PC-3 (cell line): Measurements from ENCODE around the gene CTNNBIP1. TPM values are rescaled to one million over a fixed set of nuclear protein-coding genes. Genes with fewer than 3 reads are reported as not detected.

Experiments
- ATAC-seq: fragments of 200-7000 bp; cut with Tn5 transposase; 2 replicates; pipeline ENCODE4 v1.9.1; 2020; ENCODE audit warnings: mild to moderate bottlenecking, moderate library complexity
- BruUV-seq: library from RNA; stranded (reverse); fragments of 400-500 nt; replicated peaks from 2 replicates; lab custom pipeline; 2021; lab: Mats Ljungman, UMichigan
- CTCF ChIA-PET: fragments of 300-600 bp; sonication (Branson Sonifier 250); formaldehyde crosslinking; loops from one replicate; lab custom pipeline; 2022; ENCODE audit warnings: antibody characterized with exemption; lab: Charles Lee
- POLR2A ChIA-PET: fragments of 300-600 bp; sonication (Branson Sonifier 250); formaldehyde crosslinking; loops from one replicate; lab custom pipeline; 2022; ENCODE audit warnings: antibody characterized with exemption; ENCODE audit not compliant: unreplicated experiment; lab: Charles Lee
- DNase-seq: peaks from one replicate; pipeline ENCODE4 v3.0.0-alpha.2; 2015
- H2AFZ ChIP-seq: fragments of 300-600 bp; sonication (generic); 2 replicates; pipeline ENCODE4 v1.6.0; 2016; ENCODE audit warnings: antibody characterized with exemption, low read length
- H3F3A ChIP-seq: fragments of 300-600 bp; sonication (generic); one replicate; pipeline ENCODE4 v1.6.0; 2017; ENCODE audit warnings: antibody characterized with exemption, low read length, control low read depth, mild to moderate bottlenecking; ENCODE audit not compliant: unreplicated experiment
- H3K27ac ChIP-seq: fragments of 300-600 bp; sonication (generic); 2 replicates; pipeline ENCODE4 v1.5.1; 2016; ENCODE audit warnings: mild to moderate bottlenecking, low read length
- H3K27me3 ChIP-seq: fragments of 300-600 bp; sonication (generic); 2 replicates; pipeline ENCODE4 v1.6.1; 2016; ENCODE audit warnings: low read length, mixed read lengths
- H3K36me3 ChIP-seq: fragments of 300-600 bp; sonication (generic); 2 replicates; pipeline ENCODE4 v1.6.1; 2016; ENCODE audit warnings: low read depth, mixed run types, low read length, mixed read lengths
- H3K4me1 ChIP-seq: fragments of 300-600 bp; sonication (generic); 2 replicates; pipeline ENCODE4 v1.5.1; 2016; ENCODE audit warnings: low read length; ENCODE audit not compliant: insufficient read depth
- H3K4me2 ChIP-seq: fragments of 300-600 bp; sonication (generic); 2 replicates; pipeline ENCODE4 v1.6.0; 2016; ENCODE audit warnings: low read length
- H3K4me3 ChIP-seq: fragments of 300-600 bp; sonication (generic); 2 replicates; pipeline ENCODE4 v1.5.1; 2016; ENCODE audit warnings: mild to moderate bottlenecking, low read length, mixed read lengths
- H3K79me2 ChIP-seq: fragments of 300-600 bp; sonication (generic); 2 replicates; pipeline ENCODE4 v1.6.1; 2017; ENCODE audit warnings: low read length, mixed read lengths
- H3K9ac ChIP-seq: fragments of 300-600 bp; sonication (generic); 2 replicates; pipeline ENCODE4 v1.6.0; 2016; ENCODE audit warnings: mild to moderate bottlenecking, low read length
- H3K9me2 ChIP-seq: fragments of 300-600 bp; sonication (generic); replicated peaks from 2 replicates; pipeline ENCODE4 v1.6.1; 2016; ENCODE audit warnings: mixed run types, low read length, mixed read lengths
- H3K9me3 ChIP-seq: fragments of 300-600 bp; sonication (generic); 2 replicates; pipeline ENCODE4 v1.6.1; 2016; ENCODE audit warnings: low read length, mixed read lengths
- H4K20me1 ChIP-seq: fragments of 300-600 bp; sonication (generic); 2 replicates; pipeline ENCODE4 v1.6.1; 2016; ENCODE audit warnings: low read length, mixed read lengths
- CTCF ChIP-seq: fragments of 300-600 bp; sonication (generic); conservative IDR thresholded peaks from 2 replicates; pipeline ENCODE4 v1.5.1; 2017; ENCODE audit warnings: antibody characterized with exemption, low read depth, mild to moderate bottlenecking, low read length
- EZH2 ChIP-seq: fragments of 300-600 bp; sonication (generic); IDR thresholded peaks from one replicate; pipeline ENCODE4 v1.6.1; 2017; ENCODE audit warnings: antibody characterized with exemption, mild to moderate bottlenecking, low read length; ENCODE audit not compliant: unreplicated experiment
- EZH2phosphoT487 ChIP-seq: fragments of 300-600 bp; sonication (generic); IDR thresholded peaks from 2 replicates; pipeline ENCODE4 v1.6.1; 2018; ENCODE audit warnings: mild to moderate bottlenecking, antibody characterized with exemption, low read length, borderline replicate concordance
- intact Hi-C: fragments of 100-400 bp; cut with micrococcal nuclease; formaldehyde crosslinking; loops from 2 replicates; pipeline ENCODE4 v1.9.0; 2023
- total RNA-seq: library from RNA; depleted of rRNA; stranded (reverse); fragments of >200 nt; gene quantifications from 2 replicates; pipeline ENCODE4 v1.2.3, GENCODE V29; 2014

Gene CTNNBIP1
- total RNA-seq, 1 experiment from 2014 or later = 78.1 TPM

- no peak overlapping the region for H3K9ac ChIP-seq
- no peaks in the 10 kb centered on the region for H3K9me3 ChIP-seq
- no peaks in the 10 kb centered on the region for H3K9me2 ChIP-seq
- intact Hi-C loops = no loop called here
- peaks cover 17% of the 10 kb centered on the region; the same call in 1 of the 2 replicates for H4K20me1 ChIP-seq
- no peak overlapping the region for H3K27ac ChIP-seq
- H3K4me1 ChIP-seq = no peaks in the 10 kb centered on the region
- CTCF ChIA-PET = interaction anchor here (0.6 kb wide), 1 partner anchor 111 kb away, joined by 4 read pairs; no protein-coding TSS in a partner anchor
- BruUV-seq = no TSS peak
- no peaks in the 10 kb centered on the region for H3F3A ChIP-seq
- H2AFZ ChIP-seq = no peak overlapping the region
- no peak overlapping the region for H3K4me3 ChIP-seq
- DNase-seq = no peak
- H3K79me2 ChIP-seq = peaks cover 98% of the 10 kb centered on the region
- POLR2A ChIA-PET = no interaction called here
- no peak for TF ChIP-seq EZH2phosphoT487
- TF ChIP-seq CTCF = no peak
- no peak for TF ChIP-seq EZH2
- ATAC-seq = no peak
- H3K27me3 ChIP-seq = no peaks in the 10 kb centered on the region
- no peaks in the 10 kb centered on the region for H3K36me3 ChIP-seq
- H3K4me2 ChIP-seq = no peak overlapping the region
Observed at GRCh38 chr1:9811239-9811966, 98.7 kb downstream of the CTNNBIP1 start.

GRCh38 chr1:9809100-9809510 is 101.0 kb downstream of the CTNNBIP1 start:
- ATAC-seq (no peak), DNase-seq (peak; percentile 16)
- H3K4me1 ChIP-seq = no peaks in the 10 kb centered on the region
- H3K36me3 ChIP-seq = no peaks in the 10 kb centered on the region
- no peaks in the 10 kb centered on the region for H3K9me2 ChIP-seq
- POLR2A ChIA-PET = no interaction called here
- H3K4me2 ChIP-seq = no peak overlapping the region
- H3K9ac ChIP-seq = no peak overlapping the region
- TF ChIP-seq EZH2phosphoT487 = no peak
- no peak for TF ChIP-seq EZH2
- TF ChIP-seq CTCF = no peak
- H3F3A ChIP-seq = no peaks in the 10 kb centered on the region
- H3K79me2 ChIP-seq = peaks cover 95% of the 10 kb centered on the region
- no TSS peak for BruUV-seq
- CTCF ChIA-PET = interaction anchor here (0.6 kb wide), 1 partner anchor 149 kb away, joined by 3 read pairs; no protein-coding TSS in a partner anchor
- no peaks in the 10 kb centered on the region for H3K9me3 ChIP-seq
- H3K27ac ChIP-seq = no peak overlapping the region
- H3K27me3 ChIP-seq = no peaks in the 10 kb centered on the region
- no peak overlapping the region for H2AFZ ChIP-seq
- no peak overlapping the region for H3K4me3 ChIP-seq
- intact Hi-C loops = no loop called here
- H4K20me1 ChIP-seq = peaks cover 14% of the 10 kb centered on the region; the same call in 1 of the 2 replicates

- Histone ChIP-seq H4K20me1 (peaks cover 14% of the 10 kb centered on the region; the same call in 1 of the 2 replicates), H3K27ac (no peak overlapping the region), H3K9me2 (no peaks in the 10 kb centered on the region), H3K4me2 (no peak overlapping the region), H3K9ac (no peak overlapping the region), H3K36me3 (no peaks in the 10 kb centered on the region), H3F3A (no peaks in the 10 kb centered on the region), H3K9me3 (no peaks in the 10 kb centered on the region), H3K27me3 (no peaks in the 10 kb centered on the region), H3K4me3 (no peak overlapping the region), H3K4me1 (no peaks in the 10 kb centered on the region), H2AFZ (no peak overlapping the region), H3K79me2 (peaks cover 94% of the 10 kb centered on the region)
- no TSS peak for BruUV-seq
- TF ChIP-seq CTCF (no peak), EZH2 (no peak), EZH2phosphoT487 (no peak)
- CTCF ChIA-PET = no interaction called here
- intact Hi-C loops = no loop called here
- DNase-seq = no peak
- POLR2A ChIA-PET = no interaction called here
- no peak for ATAC-seq
Observed at GRCh38 chr1:9808459-9808858, 101.6 kb downstream of the CTNNBIP1 start.
